Liver (tissue), 9 donors: Measurements from ENCODE around the gene SFT2D1. TPM values are rescaled to one million over a fixed set of nuclear protein-coding genes. Genes with fewer than 3 reads are reported as not detected.

Experiments used
- DNase-seq: peaks from one replicate; pipeline ENCODE4 v3.0.0-alpha.2; 2017; ENCODE audit warnings: low spot score
- H3K27ac ChIP-seq, 2 donors: one replicate each; pipeline ENCODE4 v1.7.0; 2013; ENCODE audit warnings: inconsistent platforms in 2 of 2, low read length in 2 of 2, control low read depth in 1 of 2, low read depth in 1 of 2, mild to moderate bottlenecking in 1 of 2
- H3K27me3 ChIP-seq, 4 donors: one replicate each; pipeline versions ENCODE4 v1.6.1 to v1.7.0; 2013; ENCODE audit warnings: low read length in 3 of 4, inconsistent platforms in 1 of 4, mild to moderate bottlenecking in 1 of 4, moderate library complexity in 1 of 4; ENCODE audit not compliant: control insufficient read depth in 4 of 4, insufficient read depth in 4 of 4
- H3K36me3 ChIP-seq, 4 donors: one replicate each; pipeline versions ENCODE4 v1.6.1 to v1.7.0; 2013; ENCODE audit warnings: low read length in 3 of 4, mild to moderate bottlenecking in 3 of 4, low read depth in 1 of 4, moderate library complexity in 1 of 4; ENCODE audit not compliant: control insufficient read depth in 4 of 4, insufficient read depth in 3 of 4
- H3K4me1 ChIP-seq, 4 donors: one replicate each; pipeline versions ENCODE4 v1.6.1 to v1.7.0; 2013; ENCODE audit warnings: low read length in 3 of 4, mild to moderate bottlenecking in 3 of 4, moderate library complexity in 1 of 4; ENCODE audit not compliant: control insufficient read depth in 4 of 4, insufficient read depth in 4 of 4
- H3K4me3 ChIP-seq, 3 donors: one replicate each; pipeline versions ENCODE4 v1.6.1 to v1.7.0; 2013; ENCODE audit warnings: low read length in 3 of 3, control low read depth in 1 of 3, low read depth in 1 of 3, mild to moderate bottlenecking in 1 of 3
- H3K9ac ChIP-seq, 2 donors: one replicate each; pipeline ENCODE4 v1.7.0; 2013; ENCODE audit warnings: low read length in 2 of 2, mild to moderate bottlenecking in 2 of 2, moderate library complexity in 2 of 2, control low read depth in 1 of 2, low read depth in 1 of 2
- H3K9me3 ChIP-seq, 4 donors: one replicate each; pipeline versions ENCODE4 v1.6.1 to v1.7.0; 2013; ENCODE audit warnings: low read length in 3 of 4; ENCODE audit not compliant: control insufficient read depth in 4 of 4
- ATF3 ChIP-seq: IDR thresholded peaks from 2 replicates; pipeline ENCODE4 v1.6.1; 2016; ENCODE audit warnings: antibody characterized with exemption
- CTCF ChIP-seq: fragments of 150-350 bp; IDR thresholded peaks from 2 replicates; pipeline ENCODE4 v1.5.1; 2017; ENCODE audit warnings: improper control_type of control experiment, low read depth, low read length; ENCODE audit not compliant: missing input control
- EGR1 ChIP-seq, 2 donors: IDR thresholded peaks; 2 replicates each; pipeline ENCODE4 v1.6.1; 2016 to 2018; ENCODE audit warnings: antibody characterized with exemption in 2 of 2, low read depth in 2 of 2
- FOXA1 ChIP-seq: IDR thresholded peaks from 2 replicates; pipeline ENCODE4 v1.6.1; 2016; ENCODE audit warnings: antibody characterized with exemption
- FOXA2 ChIP-seq: IDR thresholded peaks from 2 replicates; pipeline ENCODE4 v1.6.1; 2016; ENCODE audit warnings: antibody characterized with exemption
- GABPA ChIP-seq, 2 donors: IDR thresholded peaks in 1 of 2; conservative IDR thresholded peaks in 1 of 2; 2 replicates each; pipeline ENCODE4 v1.6.1; 2016; ENCODE audit warnings: antibody characterized with exemption in 2 of 2, mild to moderate bottlenecking in 1 of 2, moderate library complexity in 1 of 2
- HNF4A ChIP-seq, 2 donors: conservative IDR thresholded peaks; 2 replicates each; pipeline ENCODE4 v1.6.1; 2016; ENCODE audit warnings: antibody characterized with exemption in 2 of 2, mild to moderate bottlenecking in 2 of 2
- HNF4G ChIP-seq: IDR thresholded peaks from 2 replicates; pipeline ENCODE4 v1.6.1; 2016; ENCODE audit warnings: antibody characterized with exemption
- JUND ChIP-seq, 2 donors: IDR thresholded peaks; 2 replicates each; pipeline ENCODE4 v1.6.1; 2016; ENCODE audit warnings: antibody characterized with exemption in 2 of 2
- MAX ChIP-seq: IDR thresholded peaks from 2 replicates; pipeline ENCODE4 v1.6.1; 2016; ENCODE audit warnings: antibody characterized with exemption
- NR2F2 ChIP-seq: IDR thresholded peaks from 2 replicates; pipeline ENCODE4 v1.6.1; 2016; ENCODE audit warnings: antibody characterized with exemption
- RAD21 ChIP-seq, 2 donors: IDR thresholded peaks; 2 replicates each; pipeline ENCODE4 v1.6.1; 2016; ENCODE audit warnings: antibody characterized with exemption in 2 of 2, mild to moderate bottlenecking in 2 of 2
- REST ChIP-seq: IDR thresholded peaks from 2 replicates; pipeline ENCODE4 v1.6.1; 2016; ENCODE audit warnings: antibody characterized with exemption, mild to moderate bottlenecking
- RXRA ChIP-seq, 2 donors: IDR thresholded peaks; 2 replicates each; pipeline ENCODE4 v1.6.1; 2017 to 2018; ENCODE audit warnings: antibody characterized with exemption in 2 of 2, mild to moderate bottlenecking in 1 of 2
- SP1 ChIP-seq: IDR thresholded peaks from 2 replicates; pipeline ENCODE4 v1.6.1; 2018; ENCODE audit warnings: antibody characterized with exemption, mild to moderate bottlenecking
- TAF1 ChIP-seq: conservative IDR thresholded peaks from 2 replicates; pipeline ENCODE4 v1.6.1; 2016; ENCODE audit warnings: antibody characterized with exemption, mild to moderate bottlenecking
- YY1 ChIP-seq: IDR thresholded peaks from 2 replicates; pipeline ENCODE4 v1.6.1; 2016; ENCODE audit warnings: antibody characterized with exemption, mild to moderate bottlenecking
- ZBTB33 ChIP-seq: IDR thresholded peaks from 2 replicates; pipeline ENCODE4 v1.6.1; 2016; ENCODE audit warnings: antibody characterized with exemption
- WGBS: extraction: QIAGEN DNeasy Blood & Tissue Kit; methylation state at CpG from one replicate; pipeline ENCODE4 v1.1.7; 2013; 5-methylcytosine and 5-hydroxymethylcytosine counted together
- polyA plus RNA-seq, 2 donors: library from polyadenylated mRNA; stranded (reverse) in 1 of 2; unstranded in 1 of 2; fragments of 200-250 nt in 1 of 2; fragments of >200 nt in 1 of 2; fragmentation: Nextera tagmentation in 1 of 2; extraction: Ambion mirVana in 1 of 2; gene quantifications; one replicate each; pipeline versions ENCODE4 v1.2.1 to v1.2.3, GENCODE V29; 2013 to 2015
- total RNA-seq, 2 donors: library from RNA; depleted of rRNA; stranded (reverse); fragments of >200 nt; gene quantifications; one replicate each; pipeline ENCODE4 v1.2.3, GENCODE V29; 2014
- donor health status: healthy.
- donor health status: healthy.
- donor health status: healthy.
- donor health status: healthy.
- donor health status: healthy.

SFT2D1 gene
- total and polyA plus RNA-seq, 4 donors = 9.5 to 16.6 (median 15.2) TPM

GRCh38 chr6:166297606-166298005 lies 44.7 kb downstream of the SFT2D1 start:
- DNase-seq = no peak
- no peak for TF ChIP-seq YY1
- TF ChIP-seq CTCF = no peak
- TF ChIP-seq SP1 = no peak
- TF ChIP-seq MAX = no peak
- no peak for TF ChIP-seq EGR1 (IDR thresholded peaks at IDR 0.05; ENCODE audit: low read depth in 2 of 2)
- Histone ChIP-seq H3K4me1 (peaks cover 5 to 31% (median 25%) of the 10 kb centered on the region in 4 donors), H3K36me3 (no peaks in the 10 kb centered on the region), H3K4me3 (no peak overlapping the region), H3K9ac (no peak overlapping the region), H3K9me3 (no peaks in the 10 kb centered on the region), H3K27me3 (no peaks in the 10 kb centered on the region), H3K27ac (no peak overlapping the region)
- 96% methylated on average over 23 of the region's 23 CpGs for WGBS

- H3K9ac ChIP-seq = no peak overlapping the region
- H3K27me3 ChIP-seq = no peaks in the 10 kb centered on the region
- no peaks in the 10 kb centered on the region for H3K36me3 ChIP-seq
- peaks cover 2 to 18% (median 11%) of the 10 kb centered on the region in 4 donors for H3K4me1 ChIP-seq
- no peak overlapping the region for H3K4me3 ChIP-seq
- no peak overlapping the region for H3K27ac ChIP-seq
- H3K9me3 ChIP-seq = no peaks in the 10 kb centered on the region
- WGBS = 86% methylated on average over 10 of the region's 10 CpGs
- no peak for DNase-seq
- TF ChIP-seq RXRA (IDR thresholded peaks at IDR 0.05) = no peak
- TF ChIP-seq JUND (IDR thresholded peaks at IDR 0.05) = no peak
- no peak for TF ChIP-seq YY1
- no peak for TF ChIP-seq SP1
- no peak for TF ChIP-seq ZBTB33
- no peak for TF ChIP-seq GABPA (IDR thresholded peaks at IDR 0.05 in 1 of 2, conservative IDR thresholded peaks at IDR 0.05 in 1 of 2)
- TF ChIP-seq RAD21 (IDR thresholded peaks at IDR 0.05) = no peak
- TF ChIP-seq HNF4A (conservative IDR thresholded peaks at IDR 0.05) = no peak
- no peak for TF ChIP-seq HNF4G
- TF ChIP-seq TAF1 = no peak
- no peak for TF ChIP-seq ATF3
- TF ChIP-seq MAX = no peak
- no peak for TF ChIP-seq EGR1 (IDR thresholded peaks at IDR 0.05; ENCODE audit: low read depth in 2 of 2)
- no peak for TF ChIP-seq REST
- TF ChIP-seq FOXA2 = no peak
- TF ChIP-seq NR2F2 = no peak
- TF ChIP-seq FOXA1 = no peak
- no peak for TF ChIP-seq CTCF
These were observed 46.1 kb downstream of the SFT2D1 start for GRCh38 chr6:166296035-166296883.
